GM12891 (cell line): Measurements from ENCODE around the gene TFG.

Experiments
- PAX5 ChIP-seq: IDR thresholded peaks from 2 replicates; pipeline ENCODE4 v1.6.1; 2011; ENCODE audit warnings: low read length, moderate library complexity, mild to moderate bottlenecking; ENCODE audit not compliant: insufficient read depth, severe bottlenecking
- POLR2A ChIP-seq: IDR thresholded peaks from 2 replicates; pipeline ENCODE4 v1.6.1; 2011; ENCODE audit warnings: low read depth, low read length, control low read depth
- POLR2AphosphoS5 ChIP-seq: IDR thresholded peaks from 2 replicates; pipeline ENCODE4 v1.6.1; 2011; ENCODE audit warnings: low read depth, low read length, control low read depth
- POU2F2 ChIP-seq: IDR thresholded peaks from 2 replicates; pipeline ENCODE4 v1.6.1; 2011; ENCODE audit warnings: low read depth, mild to moderate bottlenecking, control low read depth, low read length, moderate library complexity
- SPI1 ChIP-seq: IDR thresholded peaks from 2 replicates; pipeline ENCODE4 v1.6.1; 2011; ENCODE audit warnings: low read depth, low read length, control low read depth
- TAF1 ChIP-seq: IDR thresholded peaks from 2 replicates; pipeline ENCODE4 v1.6.1; 2011; ENCODE audit warnings: low read depth, low read length, control low read depth

DNA sequence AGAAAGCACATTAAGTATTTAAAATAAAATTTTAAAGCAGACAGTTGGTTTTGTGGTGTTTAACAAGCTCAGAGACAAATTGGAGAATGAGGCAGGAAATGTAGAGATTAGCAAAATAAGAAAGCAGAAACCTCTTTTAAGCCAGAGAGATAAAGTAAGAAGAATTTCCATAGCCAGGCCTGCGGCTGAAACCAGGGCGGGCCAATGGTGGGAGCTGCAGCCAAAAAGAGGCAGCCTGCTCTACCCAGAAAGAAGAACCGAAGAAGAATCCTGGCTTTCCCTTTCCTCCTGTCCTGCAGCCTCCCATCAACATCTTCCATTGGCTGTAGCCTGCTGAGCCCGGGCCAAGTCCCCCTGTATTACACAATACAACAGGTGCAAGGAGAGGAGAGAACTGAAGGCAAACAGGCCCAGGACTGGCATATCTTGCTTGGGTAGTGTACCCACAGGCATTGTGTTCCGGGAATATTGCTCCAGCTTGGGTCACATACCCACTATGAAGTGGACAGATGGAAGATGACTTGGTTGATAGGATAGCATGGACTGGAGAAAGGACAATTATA lies 11.5 kb upstream of the TFG start:
- TF ChIP-seq TAF1 (no peak), POLR2AphosphoS5 (no peak), SPI1 (no peak), POLR2A (no peak), POU2F2 (no peak), PAX5 (no peak)
